Left forelimb (tissue), 1 donor: ENCODE results near the gene CD63.

ENCODE experiments used
- DNase-seq: peaks from one replicate; pipeline ENCODE4 v3.0.0-alpha.2; 2018; ENCODE audit warnings: low spot score

Gene CD63

DNA sequence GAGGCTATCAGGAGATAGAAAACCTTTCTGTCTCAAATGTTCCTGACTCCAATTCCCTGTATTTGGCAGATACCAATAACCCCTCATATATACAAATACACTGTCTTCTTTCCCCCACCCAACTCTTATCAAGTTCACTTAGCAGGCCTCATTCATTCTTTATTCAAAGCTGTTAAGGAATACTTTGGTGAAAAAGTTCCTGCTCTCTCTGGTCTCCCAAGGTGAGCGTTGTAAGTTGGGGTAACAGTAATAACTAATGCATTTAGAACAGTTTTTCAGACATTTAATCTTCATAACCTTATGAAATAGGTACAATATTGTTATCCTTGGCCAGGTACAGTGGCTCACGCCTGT, 10.2 kb upstream of the CD63 start:
- no peak for DNase-seq

DNA sequence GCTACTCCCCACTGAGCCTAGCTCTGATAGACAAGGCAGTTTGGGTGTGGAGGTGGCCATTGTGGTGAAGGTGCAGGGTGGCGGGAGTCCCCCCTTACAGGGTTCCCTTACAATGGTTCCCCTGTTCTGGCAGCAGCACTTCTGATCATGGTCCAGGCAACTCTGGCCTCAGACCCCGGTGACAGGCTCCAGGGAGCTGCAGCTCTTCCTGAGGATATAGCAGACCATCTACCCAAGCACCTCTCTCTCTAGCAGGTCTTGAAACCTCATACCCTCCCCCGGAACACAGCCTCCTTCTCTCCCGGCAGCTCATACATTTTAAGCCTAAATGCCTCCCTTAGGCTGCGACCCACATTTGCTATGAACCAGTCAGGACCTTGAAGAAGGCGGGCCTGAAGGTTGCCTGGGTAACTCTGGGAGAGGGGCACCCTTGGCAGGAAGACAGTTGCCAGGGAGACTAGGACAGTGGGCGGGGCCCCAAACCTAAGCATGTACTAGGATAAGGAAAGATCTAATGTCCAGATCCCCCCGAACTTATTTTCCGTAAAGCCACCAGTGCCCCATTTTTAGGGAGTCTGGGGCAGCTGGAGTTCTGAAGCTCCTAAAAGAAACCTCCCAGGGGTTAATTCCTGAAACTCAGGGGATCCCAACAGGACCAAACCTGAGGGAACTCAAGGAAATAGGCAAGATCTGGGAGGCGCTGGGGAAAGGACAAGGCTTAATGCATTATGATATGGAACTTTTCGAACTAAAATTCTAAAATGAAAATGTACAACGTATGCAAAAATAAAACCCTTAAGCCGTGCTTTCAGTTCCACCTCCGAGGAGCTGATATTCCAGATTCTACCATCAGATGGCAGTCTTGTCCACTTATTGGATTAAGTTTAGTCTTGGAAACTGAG, 9.6 kb upstream of the CD63 start:
- DNase-seq, result peak; percentile 90

DNA sequence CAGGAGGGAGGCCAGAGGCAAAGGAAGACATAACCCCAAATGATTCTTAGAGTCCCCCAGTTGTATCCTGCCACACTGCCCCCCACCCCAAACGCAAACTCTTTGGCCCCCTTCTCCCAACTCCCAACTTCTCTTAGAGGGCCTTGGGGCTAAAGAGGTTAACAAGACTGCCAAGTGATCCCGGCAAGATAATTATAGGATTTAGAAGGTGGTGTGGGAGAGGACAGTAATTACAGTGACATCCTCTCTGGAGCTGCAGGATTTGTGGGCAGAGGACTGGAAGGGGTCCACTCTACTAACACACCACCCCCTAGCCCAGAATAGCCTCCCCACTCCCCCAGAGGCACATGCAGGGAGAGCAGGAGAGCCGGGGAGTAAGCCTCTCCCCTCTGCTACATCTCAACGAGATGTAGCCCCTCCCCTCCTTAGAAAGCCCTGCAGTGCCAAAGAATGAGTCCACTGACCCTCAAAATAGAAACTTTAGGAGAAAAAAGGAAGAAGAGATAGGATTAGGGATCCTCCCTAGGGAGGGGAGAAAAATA, 8.8 kb upstream of the CD63 start:
- DNase-seq, result no peak

DNA sequence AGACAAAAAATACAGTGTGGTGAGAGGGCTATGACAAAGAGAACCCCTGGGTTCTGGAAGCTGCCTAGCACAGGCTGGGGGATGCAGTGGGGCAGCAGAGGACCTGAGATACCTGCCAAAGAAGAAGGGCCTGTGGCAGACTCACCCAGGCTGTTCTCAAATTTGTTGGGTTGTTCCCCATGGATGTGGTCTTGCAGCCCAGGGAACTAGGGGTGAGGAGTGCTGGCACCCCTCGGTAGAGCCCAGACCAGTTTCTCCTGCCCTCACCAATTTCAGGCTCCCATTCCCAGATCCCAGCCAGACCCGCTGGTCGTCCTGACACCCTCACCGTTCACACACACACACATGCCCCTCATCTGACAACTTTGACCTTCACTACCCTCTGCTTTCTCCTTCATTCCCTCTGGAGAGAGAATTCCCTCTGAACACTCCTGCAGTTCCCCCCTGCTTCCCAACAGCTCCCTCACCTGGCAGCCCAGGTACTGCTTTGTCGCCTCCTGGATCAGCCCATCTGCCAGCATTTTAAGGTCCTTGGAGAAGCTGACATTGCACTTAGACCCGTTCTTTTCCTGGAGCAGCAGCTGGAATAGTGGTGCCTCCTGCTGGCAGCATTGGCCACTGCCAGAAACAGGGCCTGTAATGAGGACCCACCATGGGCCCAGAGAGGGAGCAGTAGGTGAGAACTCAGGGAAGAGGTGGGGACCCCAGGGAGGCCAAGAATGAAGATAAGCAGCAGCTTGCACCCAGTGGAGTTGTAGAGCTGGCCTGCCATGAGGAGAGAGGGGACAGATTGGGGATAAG, 8.2 kb upstream of the CD63 start:
- DNase-seq, result no peak

DNA sequence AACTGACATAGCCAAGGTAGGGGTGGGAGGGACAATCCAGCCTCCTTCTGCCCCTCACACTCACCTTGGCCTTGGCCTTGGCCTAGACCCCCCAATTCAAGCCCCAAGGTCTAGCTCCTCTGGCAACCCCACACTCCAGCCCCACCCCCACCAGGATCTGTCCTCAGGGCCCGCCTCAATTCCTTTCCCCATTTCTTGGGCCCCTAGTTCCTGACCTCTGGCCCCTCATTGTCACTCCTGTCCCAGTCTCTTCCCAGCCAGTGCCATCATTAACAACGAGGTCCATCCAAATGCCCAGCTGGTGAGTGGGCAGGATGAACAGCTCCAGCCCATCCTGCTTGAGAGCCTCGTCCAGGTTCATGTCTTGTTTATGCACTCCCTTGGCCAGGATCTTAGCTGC, 7.3 kb upstream of the CD63 start:
- DNase-seq, result no peak

DNA sequence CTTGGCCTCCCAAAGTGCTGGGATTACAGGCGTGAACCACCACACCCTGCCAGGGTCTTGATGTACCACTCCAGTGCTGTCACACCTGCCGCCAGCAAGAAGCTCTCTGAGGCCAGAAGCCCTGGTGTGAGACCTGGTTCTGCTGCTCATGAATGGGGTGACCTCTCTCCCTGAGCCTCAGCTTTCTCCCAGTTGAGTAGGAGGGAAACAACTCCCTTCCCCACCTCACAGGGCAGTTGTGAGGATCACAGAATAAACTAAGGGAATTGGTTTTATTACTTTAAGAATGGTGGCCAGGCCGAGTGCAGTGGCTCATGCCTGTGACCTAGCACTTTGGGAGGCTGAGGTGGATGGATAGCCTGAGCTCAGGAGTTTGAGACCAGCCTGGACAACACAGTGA, 5.8 kb upstream of the CD63 start:
- no peak for DNase-seq

DNA sequence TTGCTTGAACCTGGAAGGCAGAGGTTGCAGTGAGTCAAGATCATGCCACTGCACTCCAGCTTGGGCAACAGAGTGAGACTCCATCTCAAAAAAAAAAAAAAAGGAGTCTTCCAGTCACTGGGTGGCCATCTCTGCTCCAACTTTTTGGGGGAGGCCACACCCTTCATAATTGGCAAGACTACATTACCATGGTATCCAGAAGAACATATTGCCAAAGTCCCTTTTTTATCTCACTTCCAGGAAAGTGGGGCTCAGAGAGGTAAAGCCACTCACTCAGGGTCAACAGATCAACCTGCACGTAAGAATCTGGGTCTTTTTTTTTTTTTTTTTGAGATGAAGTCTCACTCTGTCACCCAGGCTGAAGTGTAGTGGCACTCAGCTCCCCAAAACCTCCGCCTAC, 5.0 kb upstream of the CD63 start:
- no peak for DNase-seq

DNA sequence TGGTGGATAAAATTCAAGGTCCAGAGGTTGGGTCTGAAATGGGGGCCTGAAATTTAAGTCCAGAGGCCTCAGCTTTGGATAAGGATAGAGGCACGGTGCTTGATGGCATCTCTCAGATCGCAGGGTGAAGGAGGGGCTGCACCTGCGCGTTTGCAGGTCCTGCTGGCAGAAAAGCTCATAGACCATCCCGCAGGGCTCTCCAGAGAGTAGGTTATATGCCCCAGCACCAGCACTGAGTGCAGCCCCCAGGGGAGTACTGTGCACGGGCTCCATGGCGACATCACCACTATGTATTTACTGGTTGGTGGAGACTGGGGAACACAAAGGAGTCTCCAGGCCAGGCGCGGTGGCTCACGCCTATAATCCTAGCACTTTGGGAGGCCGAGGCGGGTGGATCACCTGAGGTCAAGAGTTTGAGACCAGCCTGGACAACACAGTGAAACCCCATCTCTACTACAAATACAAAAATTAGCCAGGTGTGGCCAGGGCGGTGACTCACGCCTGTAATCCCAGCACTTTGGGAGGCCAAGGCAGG, 4.3 kb upstream of the CD63 start:
- no peak for DNase-seq

DNA sequence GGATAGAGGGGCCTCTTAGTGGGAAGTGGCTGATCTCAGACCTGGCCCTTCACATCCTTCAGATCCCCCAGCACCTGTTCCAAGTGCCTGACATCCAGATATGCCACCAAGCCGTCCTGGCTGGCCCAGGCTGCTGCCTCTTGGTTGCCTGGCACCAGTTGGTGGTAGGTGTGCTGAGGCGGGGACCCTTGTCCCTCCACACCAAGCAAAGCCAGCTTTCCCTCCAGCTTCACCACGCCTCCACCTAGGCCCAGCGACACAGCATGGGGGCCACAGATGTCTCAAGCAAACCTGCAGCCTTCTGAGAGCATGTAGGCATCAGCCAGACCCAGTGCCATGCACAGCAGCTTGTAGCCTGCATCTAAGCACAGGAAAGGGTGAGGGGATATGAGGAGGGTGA, 3.5 kb upstream of the CD63 start:
- no peak for DNase-seq

DNA sequence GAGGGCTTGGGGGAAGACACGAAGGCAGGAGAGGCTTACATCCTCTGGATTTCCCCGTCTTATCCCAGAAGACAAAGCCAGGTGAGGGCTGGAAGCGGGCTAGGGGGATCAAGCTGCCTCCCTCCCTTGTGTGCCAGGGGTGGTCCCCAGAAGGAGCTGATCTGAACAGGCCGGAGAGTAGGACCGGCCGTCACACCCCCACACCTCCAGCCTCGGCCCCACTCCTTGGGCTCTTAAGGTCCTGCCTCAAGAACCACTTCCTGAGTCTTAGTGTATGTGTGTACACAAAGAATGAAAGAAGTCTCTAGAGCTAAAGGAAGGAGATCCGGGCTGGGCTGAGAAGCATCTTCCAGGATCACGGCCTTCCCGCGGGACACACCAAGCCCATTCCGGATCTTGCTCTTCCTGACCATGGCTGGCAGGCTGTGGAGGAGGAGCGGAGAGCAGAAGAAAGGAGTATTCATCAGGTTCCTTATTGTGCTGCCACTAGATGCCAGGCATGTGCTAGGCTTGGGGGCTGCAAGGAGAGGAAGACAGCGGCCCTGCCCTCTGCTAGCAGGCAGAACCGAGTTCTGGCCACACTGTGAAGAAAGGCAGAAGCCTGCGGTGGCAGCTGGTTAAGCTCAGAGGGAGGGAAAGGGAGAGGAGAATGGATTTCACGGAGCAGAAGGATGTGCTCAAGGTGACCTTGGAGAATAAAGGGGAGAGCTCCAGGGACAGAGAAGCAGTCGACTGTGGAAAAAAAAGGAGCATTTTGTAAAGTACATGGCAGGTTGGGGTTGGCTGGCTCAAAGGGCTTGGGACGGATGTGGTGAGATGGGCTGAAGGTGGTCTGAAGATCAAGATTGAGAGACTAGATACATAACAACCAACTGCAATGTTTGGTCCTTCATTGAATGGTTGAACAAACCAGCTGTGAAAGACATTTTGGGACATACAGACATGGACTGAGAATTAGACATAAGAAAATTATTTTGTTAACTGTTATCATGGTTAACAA, 1.3 kb upstream of the CD63 start:
- DNase-seq, result no peak

DNA sequence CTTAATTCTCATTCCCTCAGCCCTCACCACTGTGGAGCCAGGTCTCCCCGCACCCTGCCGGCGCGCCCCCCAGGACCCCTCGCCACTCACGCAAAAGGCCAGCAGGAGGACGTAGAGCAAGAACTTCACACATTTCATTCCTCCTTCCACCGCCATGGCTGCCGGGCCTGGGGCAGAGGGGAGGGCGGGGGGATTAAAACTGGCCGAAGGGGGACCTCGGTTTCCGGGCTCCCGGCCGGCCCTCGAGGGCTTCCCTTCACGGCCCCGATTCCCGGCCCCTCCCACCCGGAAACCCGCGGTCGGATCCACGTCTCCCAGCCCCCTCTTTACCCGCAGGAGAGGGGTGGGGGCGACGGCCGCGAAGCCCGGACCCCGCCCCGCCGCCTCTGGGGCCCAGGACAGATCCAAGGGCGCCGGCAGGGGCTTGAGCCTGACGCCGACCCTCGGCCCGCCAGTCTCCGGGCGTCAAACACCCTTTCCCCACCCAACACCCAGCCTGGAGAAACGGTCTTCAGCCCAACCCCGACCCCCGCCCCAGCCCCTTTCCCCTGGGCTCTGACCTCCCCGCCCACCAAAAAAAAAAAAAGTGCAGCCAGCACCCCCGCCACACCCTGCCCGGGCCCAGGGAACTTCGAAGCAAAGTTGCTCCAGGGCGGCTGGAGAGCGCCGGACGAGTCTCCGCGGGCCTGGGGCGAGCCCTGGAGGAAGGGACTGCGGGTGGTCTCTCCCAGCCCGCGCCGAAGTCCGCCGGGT, 447 bp downstream of the CD63 start:
- DNase-seq, result peak; percentile 87

DNA sequence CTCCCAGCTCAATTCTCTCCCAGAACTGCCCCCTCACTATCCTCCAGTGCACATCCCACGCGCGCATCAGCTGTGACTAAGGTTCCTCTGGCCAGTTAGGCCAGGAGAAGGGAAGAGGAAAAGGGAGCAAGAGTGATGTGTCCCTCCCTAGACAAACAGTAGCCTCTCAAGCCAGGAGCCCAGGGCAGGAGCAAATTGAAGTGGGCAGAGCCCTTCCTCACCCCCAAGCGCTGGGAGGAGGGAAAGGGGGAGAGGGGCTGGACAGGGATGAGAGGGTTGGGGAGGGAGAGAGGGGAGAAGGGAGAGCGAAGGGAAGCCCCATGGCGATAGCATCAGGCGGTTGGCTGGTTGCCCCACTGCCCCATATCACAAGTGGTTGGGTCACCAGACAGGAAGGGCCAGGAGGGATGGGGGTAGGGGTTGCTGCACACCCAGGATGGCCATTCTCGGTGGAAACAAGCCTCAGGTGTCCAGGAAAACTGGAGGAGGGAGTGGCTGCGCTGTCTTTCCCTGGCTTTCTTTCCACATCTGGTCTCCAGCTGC, 1.1 kb downstream of the CD63 start:
- DNase-seq, result no peak

DNA sequence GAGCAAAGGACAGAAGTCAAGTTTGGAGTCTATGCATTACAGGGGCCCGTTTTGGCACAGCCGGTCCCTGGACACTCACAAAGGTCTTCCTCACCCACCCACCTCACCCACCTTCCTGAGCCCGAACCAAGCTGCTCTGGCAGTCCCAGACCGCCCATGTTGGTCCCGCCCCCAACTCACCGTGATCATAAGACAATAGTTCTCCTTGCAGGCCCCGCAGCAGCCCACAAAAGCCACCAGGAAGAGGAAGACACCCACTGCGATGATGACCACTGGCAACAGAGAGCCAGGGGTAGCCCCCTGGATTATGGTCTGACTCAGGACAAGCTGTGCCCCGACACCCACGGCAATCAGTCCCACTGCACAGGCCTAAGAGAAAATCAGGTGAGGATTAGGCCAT, 1.8 kb downstream of the CD63 start:
- no peak for DNase-seq

DNA sequence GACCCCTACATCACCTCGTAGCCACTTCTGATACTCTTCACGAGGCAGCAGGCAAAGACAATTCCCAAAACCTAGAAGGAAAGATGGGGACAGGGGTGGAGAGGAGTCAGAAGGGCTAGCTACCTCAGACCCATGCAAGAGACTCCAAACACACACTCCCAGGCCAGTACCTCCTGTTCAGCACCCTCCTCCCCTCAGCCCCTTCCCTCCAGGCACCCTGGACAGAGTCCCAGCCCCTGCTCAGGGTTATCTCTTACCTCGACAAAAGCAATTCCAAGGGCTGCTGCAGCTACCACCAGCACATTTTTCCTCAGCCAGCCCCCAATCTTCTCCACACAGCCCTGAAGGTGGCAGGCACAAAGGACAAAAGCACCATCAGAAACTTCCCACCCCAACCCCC, 3.3 kb downstream of the CD63 start:
- DNase-seq, result no peak

DNA sequence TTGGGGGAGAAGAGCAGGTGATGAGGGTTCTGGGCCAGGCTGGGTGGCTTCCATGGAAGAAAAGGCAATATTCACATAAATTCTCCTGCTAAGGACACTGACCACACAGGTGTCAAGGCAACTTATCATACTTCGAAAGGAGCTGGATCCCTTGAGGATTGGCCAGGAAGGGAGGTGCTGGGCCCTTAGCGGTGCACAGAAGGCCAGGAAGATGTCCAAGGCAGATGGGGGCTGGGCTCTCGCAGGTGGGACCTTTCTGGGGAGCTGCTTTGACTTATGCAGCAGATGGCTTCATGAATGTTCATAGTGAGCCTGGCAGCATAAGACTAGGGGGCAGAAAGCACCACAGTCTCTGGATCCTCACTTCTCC, 3.9 kb downstream of the CD63 start:
- DNase-seq, result no peak

DNA sequence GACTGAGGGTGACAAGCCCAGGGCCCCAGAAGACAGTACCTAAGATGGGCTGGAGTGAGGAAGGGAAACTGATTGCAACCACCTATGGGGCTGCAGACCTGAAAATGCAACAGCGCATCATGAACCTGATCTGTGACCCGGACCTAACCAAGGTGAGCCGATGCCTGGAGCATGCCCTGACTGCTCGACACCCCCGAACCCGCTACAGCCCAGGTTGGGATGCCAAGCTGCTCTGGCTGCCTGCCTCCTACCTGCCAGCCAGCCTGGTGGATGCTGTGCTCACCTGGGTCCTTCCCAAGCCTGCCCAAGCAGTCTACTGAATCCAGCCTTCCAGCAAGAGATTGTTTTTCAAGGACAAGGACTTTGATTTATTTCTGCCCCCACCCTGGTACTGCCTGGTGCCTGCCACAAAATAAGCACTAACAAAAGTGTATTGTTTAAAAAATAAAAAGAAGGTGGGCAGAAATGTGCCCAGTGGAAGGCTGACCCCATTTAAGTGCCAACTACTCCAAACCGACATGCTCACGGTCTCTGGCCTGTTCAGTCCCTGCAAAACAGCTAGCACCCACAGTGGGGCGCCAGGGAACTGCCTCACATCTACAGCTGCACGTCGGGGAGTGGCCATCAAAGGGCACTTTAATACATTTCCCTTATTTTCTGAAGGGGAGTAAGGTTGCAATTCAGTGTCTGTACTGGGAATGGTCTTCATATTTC, 4.4 kb downstream of the CD63 start:
- DNase-seq, result no peak

DNA sequence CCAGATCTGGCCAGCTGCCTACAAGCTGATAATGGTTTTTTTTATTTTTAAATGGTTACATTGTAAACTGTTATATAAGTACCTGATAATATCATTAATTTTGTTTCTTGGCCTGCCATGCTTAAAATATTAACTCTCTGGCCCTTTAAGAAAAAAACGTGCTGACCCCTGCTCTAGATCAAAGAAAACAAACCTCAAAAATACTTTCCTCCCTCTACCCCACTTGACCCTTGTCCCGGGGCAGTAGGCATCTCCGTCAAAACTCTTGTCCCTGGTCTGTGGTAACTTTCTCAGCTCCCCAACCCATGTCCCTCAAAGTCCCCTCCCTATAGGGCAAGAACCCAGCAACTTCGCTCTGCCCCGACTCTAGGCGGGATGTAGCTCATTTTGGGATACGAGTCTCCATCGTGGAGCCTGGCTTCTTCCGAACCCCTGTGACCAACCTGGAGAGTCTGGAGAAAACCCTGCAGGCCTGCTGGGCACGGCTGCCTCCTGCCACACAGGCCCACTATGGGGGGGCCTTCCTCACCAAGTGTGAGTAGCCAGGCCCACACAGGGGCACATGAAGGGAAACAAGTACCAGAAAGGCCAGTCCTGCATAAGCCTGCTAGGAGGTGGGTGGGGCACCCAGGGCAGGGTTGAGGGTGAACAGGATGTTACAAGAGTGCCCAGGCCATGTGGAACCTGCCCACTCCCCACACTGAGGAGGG, 5.1 kb downstream of the CD63 start:
- no peak for DNase-seq

DNA sequence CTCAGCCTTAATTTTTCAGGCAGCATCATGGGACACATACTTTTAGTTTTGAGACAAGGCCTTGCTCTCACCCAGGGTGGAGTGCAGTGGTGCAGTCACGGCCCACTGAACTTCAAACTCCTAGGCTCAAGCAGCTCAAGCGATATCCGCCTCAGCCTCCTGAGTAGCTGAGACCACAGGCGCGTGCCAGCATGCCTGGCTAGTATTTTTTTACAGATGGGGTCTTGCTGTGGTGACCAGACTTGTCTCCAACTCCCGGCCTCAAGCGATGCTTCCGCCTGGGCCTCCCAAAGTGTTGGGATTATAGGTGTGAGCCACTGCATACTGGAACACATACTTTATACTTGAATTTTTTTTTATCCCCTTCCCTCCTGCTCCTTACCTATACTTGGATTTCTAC, 5.9 kb downstream of the CD63 start:
- no peak for DNase-seq

DNA sequence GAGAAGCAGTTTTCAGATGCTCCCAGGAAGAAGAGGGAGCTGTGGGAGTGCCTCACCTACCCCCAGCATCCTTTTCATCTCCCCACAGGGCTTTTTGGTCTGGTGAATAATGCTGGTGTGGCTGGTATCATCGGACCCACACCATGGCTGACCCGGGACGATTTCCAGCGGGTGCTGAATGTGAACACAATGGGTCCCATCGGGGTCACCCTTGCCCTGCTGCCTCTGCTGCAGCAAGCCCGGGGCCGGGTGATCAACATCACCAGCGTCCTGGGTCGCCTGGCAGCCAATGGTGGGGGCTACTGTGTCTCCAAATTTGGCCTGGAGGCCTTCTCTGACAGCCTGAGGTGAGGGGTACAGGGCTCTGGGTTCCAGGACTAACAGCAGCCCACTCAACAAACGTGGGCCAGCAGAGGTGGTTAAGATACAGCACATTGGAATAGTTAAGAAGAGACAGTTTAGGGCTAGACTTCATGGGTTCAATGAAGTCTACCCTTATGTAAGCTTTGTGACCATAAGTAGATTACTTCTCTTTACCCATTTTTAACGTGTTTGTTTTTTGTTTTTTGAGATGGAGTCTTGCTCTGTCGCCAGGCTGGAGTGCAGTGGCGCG, 7.1 kb downstream of the CD63 start:
- no peak for DNase-seq
